Uterus (tissue), 2 donors: ENCODE data around the gene CHD2.

Experiments used
- POLR2A ChIP-seq, 2 donors: fragments of 450-650 bp; IDR thresholded peaks; one replicate each; pipeline ENCODE4 v1.6.1; 2016; ENCODE audit warnings: antibody characterized with exemption in 2 of 2, mild to moderate bottlenecking in 1 of 2, moderate library complexity in 1 of 2
- TF ChIP-seq, protein P1 (sequence below), 4 experiments: fragments of 200-600 bp in 2 of 4; fragments of 450-650 bp in 2 of 4; sonication (generic) in 2 of 4; IDR thresholded peaks; one replicate each; pipeline ENCODE4 v1.5.1; 2016 to 2019; ENCODE audit warnings: antibody characterized with exemption in 4 of 4, mild to moderate bottlenecking in 2 of 4, moderate library complexity in 1 of 4

DNA sequence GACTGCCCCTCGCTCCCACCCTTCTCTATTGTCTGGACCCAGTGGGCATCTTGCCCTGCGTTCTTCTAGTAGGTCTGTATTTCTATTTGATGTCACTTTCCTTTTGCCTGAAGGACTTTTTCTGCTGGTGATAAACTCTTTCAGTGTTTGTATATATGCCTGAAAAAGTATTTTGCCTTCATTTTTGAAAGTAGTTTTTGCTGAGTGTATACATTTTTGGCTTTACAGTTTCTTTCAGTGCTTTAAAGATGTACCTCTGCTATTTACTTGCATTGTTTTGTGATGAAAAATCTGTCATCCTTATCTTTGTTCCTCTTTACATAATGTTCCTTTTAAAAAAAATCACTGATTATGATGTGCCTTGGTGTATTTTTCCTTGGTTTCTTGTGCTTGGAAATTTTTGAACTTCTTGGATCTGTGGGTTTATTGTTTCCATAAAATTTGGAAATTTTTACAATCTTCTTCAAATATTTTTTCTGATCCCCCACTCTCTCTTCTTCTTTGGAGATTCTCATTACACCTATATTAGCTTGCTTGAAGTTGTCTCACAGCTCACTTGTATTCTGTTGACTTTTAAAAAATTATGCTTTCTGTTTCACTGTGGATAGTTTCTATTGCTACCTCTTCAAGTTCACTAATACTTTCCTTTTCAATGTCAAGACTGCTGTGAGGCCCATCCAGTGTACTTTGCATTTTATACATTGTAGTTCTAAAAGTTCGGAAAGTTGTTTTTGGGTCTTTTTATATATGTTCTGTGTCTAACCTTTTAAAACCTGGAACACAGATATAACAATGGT lies 121.0 kb downstream of the CHD2 start:
- TF ChIP-seq, protein P1, sequence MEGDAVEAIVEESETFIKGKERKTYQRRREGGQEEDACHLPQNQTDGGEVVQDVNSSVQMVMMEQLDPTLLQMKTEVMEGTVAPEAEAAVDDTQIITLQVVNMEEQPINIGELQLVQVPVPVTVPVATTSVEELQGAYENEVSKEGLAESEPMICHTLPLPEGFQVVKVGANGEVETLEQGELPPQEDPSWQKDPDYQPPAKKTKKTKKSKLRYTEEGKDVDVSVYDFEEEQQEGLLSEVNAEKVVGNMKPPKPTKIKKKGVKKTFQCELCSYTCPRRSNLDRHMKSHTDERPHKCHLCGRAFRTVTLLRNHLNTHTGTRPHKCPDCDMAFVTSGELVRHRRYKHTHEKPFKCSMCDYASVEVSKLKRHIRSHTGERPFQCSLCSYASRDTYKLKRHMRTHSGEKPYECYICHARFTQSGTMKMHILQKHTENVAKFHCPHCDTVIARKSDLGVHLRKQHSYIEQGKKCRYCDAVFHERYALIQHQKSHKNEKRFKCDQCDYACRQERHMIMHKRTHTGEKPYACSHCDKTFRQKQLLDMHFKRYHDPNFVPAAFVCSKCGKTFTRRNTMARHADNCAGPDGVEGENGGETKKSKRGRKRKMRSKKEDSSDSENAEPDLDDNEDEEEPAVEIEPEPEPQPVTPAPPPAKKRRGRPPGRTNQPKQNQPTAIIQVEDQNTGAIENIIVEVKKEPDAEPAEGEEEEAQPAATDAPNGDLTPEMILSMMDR (IDR thresholded peaks at IDR 0.05): no peak
- TF ChIP-seq POLR2A (IDR thresholded peaks at IDR 0.05): no peak
